ENCODE measurements around the gene MED13L. TPM values are rescaled to one million over a fixed set of nuclear protein-coding genes. Genes with fewer than 3 reads are reported as not detected.

MED13L gene
- total and polyA plus RNA-seq, 2 of the 8 experiments (the other 6 are each of a cell fraction or from before 2014, with no cell fraction given), result 15.9 to 51.7 TPM

DNA sequence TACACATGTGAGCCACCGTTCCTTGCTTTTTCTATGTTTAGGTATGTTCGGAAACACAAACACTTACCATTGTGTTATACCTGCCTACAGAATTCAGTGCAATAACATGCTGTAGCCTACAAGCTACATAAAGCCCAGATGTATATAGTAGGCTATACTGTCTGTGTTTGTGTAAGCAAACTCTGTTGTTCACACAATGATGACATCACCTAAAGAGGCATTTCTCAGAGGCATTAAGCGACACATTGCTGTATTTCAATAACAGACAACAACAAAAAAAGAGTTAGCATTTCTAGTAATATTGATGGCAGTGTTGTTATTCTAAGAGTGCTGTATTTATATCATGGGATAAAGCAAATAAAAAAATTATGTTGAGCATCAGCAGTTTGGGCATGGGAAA is 70.2 kb downstream of the MED13L start:
- peaks cover 4 to 88% of the 10 kb centered on the region in 2 experiments; a peak in 3 of 4 replicates for H3K79me2 ChIP-seq (ENCODE audit: control insufficient read depth in 1 of 2, insufficient read depth in 2 of 2, low read length in 2 of 2)

More for the DNA sequence above, 70.2 kb downstream of the MED13L start:
- no peak overlapping the region for H2BK120ac ChIP-seq (replicated peaks; ENCODE audit: low read depth, low read length)
- no peak overlapping the region for H3K56ac ChIP-seq (replicated peaks; ENCODE audit: insufficient read length, low read depth, low read length)
- peaks cover 5 to 8% of the 10 kb centered on the region in 2 experiments for H4K20me1 ChIP-seq (replicated peaks in 1 of 2; ENCODE audit: control insufficient read depth in 1 of 2, insufficient read depth in 2 of 2, low read length in 2 of 2)
- no peak overlapping the region for H2AK5ac ChIP-seq (ENCODE audit: low read depth, low read length)
- H4K91ac ChIP-seq (replicated peaks; ENCODE audit: insufficient read length, low read length), result no peak overlapping the region
- TF ChIP-seq GABPA (IDR thresholded peaks at IDR 0.05; ENCODE audit: borderline replicate concordance, insufficient read depth, low read length), result no peak
- no peak for TF ChIP-seq JUND (IDR thresholded peaks at IDR 0.05; ENCODE audit: low read length)
- TF ChIP-seq TBP (IDR thresholded peaks at IDR 0.05; ENCODE audit: low read depth, low read length), result no peak
- no peak for TF ChIP-seq GTF2F1 (IDR thresholded peaks at IDR 0.05; ENCODE audit: borderline replicate concordance, low read depth, low read length)
- H2BK15ac ChIP-seq (ENCODE audit: low read length), result no peak overlapping the region
- CTCF ChIA-PET (ENCODE audit: partially characterized antibody), result no interaction called here
- no peak overlapping the region for H3K9ac ChIP-seq (replicated peaks in 1 of 4; ENCODE audit: extremely low read depth in 1 of 4, low read depth in 3 of 4, low read length in 3 of 4)
- no peak overlapping the region for H3K4me3 ChIP-seq (ENCODE audit: extremely low read depth in 1 of 4, insufficient read depth in 2 of 4, low read depth in 3 of 4, low read length in 4 of 4)
- H2AFZ ChIP-seq (ENCODE audit: low read length), result no peak overlapping the region
- H3K27me3 ChIP-seq (replicated peaks in 1 of 4; ENCODE audit: control insufficient read depth in 3 of 4, extremely low read depth in 1 of 4, insufficient read depth in 3 of 4, low read length in 3 of 4), result no peaks in the 10 kb centered on the region
- DNase-seq (ENCODE audit: low read depth in 1 of 2, low spot score in 2 of 2), result no peak
- H3K9me3 ChIP-seq (ENCODE audit: insufficient read depth in 2 of 2, low read depth in 1 of 2, low read length in 1 of 2), result no peaks in the 10 kb centered on the region
- no peak for FAIRE-seq
- H3K18ac ChIP-seq (ENCODE audit: extremely low read depth, low read length), result no peak overlapping the region
- H3K27ac ChIP-seq (ENCODE audit: low read depth, low read length), result no peak overlapping the region
- no peak overlapping the region for H3K4me2 ChIP-seq (ENCODE audit: insufficient read depth in 1 of 2, low read depth in 2 of 2, low read length in 2 of 2)
- H3K4ac ChIP-seq (replicated peaks; ENCODE audit: insufficient read length, low read depth, low read length), result no peak overlapping the region
- WGBS, 2 experiments (ENCODE audit: extremely low coverage in 1 of 2, insufficient coverage in 1 of 2, insufficient read length in 1 of 2, insufficient replicate concordance in 2 of 2, low coverage in 1 of 2, low lambda C conversion rate in 2 of 2, missing lambda C conversion rate in 1 of 2), result 90% methylated on average over 3 of the region's 3 CpGs; no CpG with 5 or more reads in 1 of the 2 experiments
- no peak overlapping the region for H2BK20ac ChIP-seq (ENCODE audit: low read length)
- H3K79me1 ChIP-seq (ENCODE audit: low read depth, low read length), result no peaks in the 10 kb centered on the region
- no peaks in the 10 kb centered on the region for H3K36me3 ChIP-seq (ENCODE audit: control insufficient read depth in 2 of 4, insufficient read depth in 4 of 4, low read length in 3 of 4)
- H2BK5ac ChIP-seq (ENCODE audit: low read depth, low read length), result no peak overlapping the region
- no peak overlapping the region for H3K14ac ChIP-seq (ENCODE audit: insufficient read length)
- POLR2A ChIA-PET (ENCODE audit: partially characterized antibody), result no interaction called here
- no peaks in the 10 kb centered on the region for H3K23me2 ChIP-seq (ENCODE audit: low read depth, low read length)
- H3K23ac ChIP-seq (ENCODE audit: insufficient read length), result no peak overlapping the region
- no peak overlapping the region for H4K8ac ChIP-seq (ENCODE audit: extremely low read depth, insufficient read depth, low read length)
- H3K4me1 ChIP-seq (replicated peaks in 1 of 4; ENCODE audit: control insufficient read depth in 3 of 4, insufficient read depth in 4 of 4, low read length in 3 of 4), result peaks cover 0 to 7% (median 0%) of the 10 kb centered on the region in 4 experiments; a peak in 2 of 7 replicates
- H4K5ac ChIP-seq (ENCODE audit: insufficient read length, low read depth, low read length), result no peak overlapping the region
- no peak overlapping the region for H2BK12ac ChIP-seq (ENCODE audit: low read depth, low read length)
